CD14-positive monocyte (primary cell): ENCODE data around the gene SGCD. TPM values are rescaled to one million over a fixed set of nuclear protein-coding genes. Genes with fewer than 3 reads are reported as not detected.
A peak's percentile ranks its signal among the peaks of the same experiment; 100 is the strongest.

Source experiments
- DNase-seq, 3 donors: peaks; one replicate each; pipeline ENCODE4 v3.0.0-alpha.2; 2011 to 2022
- H2AFZ ChIP-seq: 2 replicates; pipeline ENCODE4 v1.6.0; 2012; ENCODE audit warnings: mild to moderate bottlenecking, low read depth, low read length, inconsistent platforms; ENCODE audit not compliant: insufficient read depth, poor library complexity, severe bottlenecking
- H3K27ac ChIP-seq, 2 donors: 1 replicate in 1 of 2; 2 replicates in 1 of 2; pipeline ENCODE4 v1.5.1; 2012 to 2013; ENCODE audit warnings: low read length in 2 of 2, control low read depth in 1 of 2, inconsistent platforms in 1 of 2, low read depth in 1 of 2, mild to moderate bottlenecking in 1 of 2
- H3K27me3 ChIP-seq, 2 donors: one replicate each; pipeline versions ENCODE4 v1.6.0 to v1.6.1; 2011 to 2013; ENCODE audit warnings: low read length in 2 of 2; ENCODE audit not compliant: control insufficient read depth in 2 of 2, insufficient read depth in 2 of 2
- H3K36me3 ChIP-seq, 2 donors: replicated peaks in 1 of 2; 1 replicate in 1 of 2; 2 replicates in 1 of 2; pipeline versions ENCODE4 v1.5.1 to v1.6.1; 2012 to 2013; ENCODE audit warnings: low read length in 2 of 2, control low read depth in 1 of 2, inconsistent platforms in 1 of 2, mild to moderate bottlenecking in 1 of 2; ENCODE audit not compliant: insufficient read depth in 2 of 2, control insufficient read depth in 1 of 2
- H3K4me1 ChIP-seq, 2 donors: 1 replicate in 1 of 2; 2 replicates in 1 of 2; pipeline versions ENCODE4 v1.5.1 to v1.6.1; 2012 to 2013; ENCODE audit warnings: low read length in 2 of 2, control low read depth in 1 of 2, inconsistent platforms in 1 of 2, mild to moderate bottlenecking in 1 of 2, moderate library complexity in 1 of 2; ENCODE audit not compliant: insufficient read depth in 2 of 2, control insufficient read depth in 1 of 2
- H3K4me2 ChIP-seq: replicated peaks from 2 replicates; pipeline ENCODE3; 2012; ENCODE audit warnings: low read length, moderate library complexity, mild to moderate bottlenecking; ENCODE audit not compliant: poor library complexity, severe bottlenecking; ENCODE audit errors: extremely low read depth
- H3K4me3 ChIP-seq, 3 experiments: fragments of 200-600 bp in 1 of 3; sonication (generic) in 1 of 3; replicated peaks in 1 of 3; 1 replicate in 2 of 3; 2 replicates in 1 of 3; pipeline ENCODE4 v1.5.1; 2011 to 2013; ENCODE audit warnings: low read length in 3 of 3, mild to moderate bottlenecking in 3 of 3, control low read depth in 2 of 3, low read depth in 2 of 3, inconsistent platforms in 1 of 3, moderate library complexity in 1 of 3
- H3K79me2 ChIP-seq: 2 replicates; pipeline ENCODE4 v1.6.0; 2012; ENCODE audit warnings: mild to moderate bottlenecking, control low read depth, inconsistent platforms, low read length, moderate library complexity; ENCODE audit not compliant: insufficient read depth
- H3K9ac ChIP-seq: 2 replicates; pipeline ENCODE4 v1.6.0; 2017; ENCODE audit warnings: low read length, mild to moderate bottlenecking; ENCODE audit not compliant: insufficient read depth, poor library complexity, severe bottlenecking
- H3K9me3 ChIP-seq, 2 donors: replicated peaks in 1 of 2; 1 replicate in 1 of 2; 2 replicates in 1 of 2; pipeline versions ENCODE4 v1.5.1 to v1.6.1; 2012 to 2013; ENCODE audit warnings: low read length in 2 of 2, control low read depth in 1 of 2; ENCODE audit not compliant: control insufficient read depth in 1 of 2, insufficient read depth in 1 of 2
- H4K20me1 ChIP-seq: 2 replicates; pipeline ENCODE4 v1.6.0; 2012; ENCODE audit warnings: mild to moderate bottlenecking, low read length, control low read depth, moderate library complexity; ENCODE audit not compliant: insufficient read depth
- H3K27ac Mint-ChIP-seq, 7 donors: one replicate each; pipeline ENCODE4 v1.8.0; 2020; ENCODE audit warnings: mild to moderate bottlenecking in 7 of 7, mixed read lengths in 7 of 7, moderate library complexity in 6 of 7, inconsistent platforms in 2 of 7
- H3K27me3 Mint-ChIP-seq, 3 donors: one replicate each; pipeline ENCODE4 v1.8.0; 2021 to 2022; ENCODE audit warnings: low read depth in 3 of 3, mild to moderate bottlenecking in 3 of 3, mixed read lengths in 3 of 3, moderate library complexity in 3 of 3, inconsistent platforms in 1 of 3
- H3K36me3 Mint-ChIP-seq, 2 donors: one replicate each; pipeline ENCODE4 v1.8.0; 2020; ENCODE audit warnings: mixed read lengths in 2 of 2, inconsistent platforms in 1 of 2, mild to moderate bottlenecking in 1 of 2
- H3K4me1 Mint-ChIP-seq: one replicate; pipeline ENCODE4 v1.8.0; 2020; ENCODE audit warnings: mild to moderate bottlenecking, mixed read lengths
- H3K4me3 Mint-ChIP-seq, 2 donors: one replicate each; pipeline ENCODE4 v1.8.0; 2020; ENCODE audit warnings: mild to moderate bottlenecking in 2 of 2, mixed read lengths in 2 of 2, moderate library complexity in 1 of 2
- H3K9me3 Mint-ChIP-seq, 7 donors: one replicate each; pipeline ENCODE4 v1.8.0; 2020 to 2022; ENCODE audit warnings: mixed read lengths in 7 of 7, mild to moderate bottlenecking in 6 of 7, moderate library complexity in 6 of 7, inconsistent platforms in 2 of 7
- CTCF ChIP-seq: fragments of 200-600 bp; IDR thresholded peaks from one replicate; pipeline ENCODE4 v1.8.0; 2022; ENCODE audit warnings: antibody characterized with exemption, mild to moderate bottlenecking
- WGBS: methylation state at CpG from one replicate; pipeline ENCODE4 v1.1.5; 2013; ENCODE audit warnings: missing lambda C conversion rate; ENCODE audit not compliant: insufficient coverage; 5-methylcytosine and 5-hydroxymethylcytosine counted together
- intact Hi-C, 2 donors: fragments of 100-400 bp; cut with micrococcal nuclease; formaldehyde crosslinking; loops; one replicate each; pipeline versions ENCODE4 v1.15.0 to v1.15.1; 2023
- polyA plus RNA-seq, 3 donors: library from polyadenylated mRNA; depleted of rRNA in 1 of 3; unstranded in 2 of 3; stranded (reverse) in 1 of 3; fragments of 300-500 nt in 2 of 3; fragments of >200 nt in 1 of 3; fragmentation: Illumina TruSeq in 2 of 3; gene quantifications; 1 replicate in 2 of 3; 2 replicates in 1 of 3; pipeline ENCODE4 v1.2.3, GENCODE V29; 2012 to 2021

SGCD gene
- polyA plus RNA-seq, 3 donors: not detected

- no peak for TF ChIP-seq CTCF
- Histone ChIP-seq H3K9me3 (peaks cover 13 to 17% of the 10 kb centered on the region in 2 donors), H3K27ac (no peak overlapping the region), H3K36me3 (no peaks in the 10 kb centered on the region), H3K79me2 (no peaks in the 10 kb centered on the region), H3K27me3 (no peaks in the 10 kb centered on the region), H3K4me1 (no peaks in the 10 kb centered on the region), H3K4me3 (no peak overlapping the region), H4K20me1 (no peaks in the 10 kb centered on the region), H2AFZ (no peak overlapping the region), H3K4me2 (no peak overlapping the region), H3K9ac (no peak overlapping the region)
- Mint-ChIP-seq H3K27me3 (peaks cover 0 to 4% (median 0%) of the 10 kb centered on the region in 3 donors), H3K27ac (peak overlapping the region in 1 of 7 donors; percentile 39), H3K4me3 (no peak overlapping the region), H3K36me3 (no peaks in the 10 kb centered on the region), H3K9me3 (peaks cover 2 to 13% (median 7%) of the 10 kb centered on the region in 7 donors), H3K4me1 (no peaks in the 10 kb centered on the region)
- intact Hi-C loops: no loop called here
- no CpG with 5 or more reads among the region's 2 CpGs for WGBS
- DNase-seq: peak in 1 of 3 donors; percentile 15
Observed at GRCh38 chr5:156513123-156513815, 186.3 kb downstream of the SGCD start.

DNA sequence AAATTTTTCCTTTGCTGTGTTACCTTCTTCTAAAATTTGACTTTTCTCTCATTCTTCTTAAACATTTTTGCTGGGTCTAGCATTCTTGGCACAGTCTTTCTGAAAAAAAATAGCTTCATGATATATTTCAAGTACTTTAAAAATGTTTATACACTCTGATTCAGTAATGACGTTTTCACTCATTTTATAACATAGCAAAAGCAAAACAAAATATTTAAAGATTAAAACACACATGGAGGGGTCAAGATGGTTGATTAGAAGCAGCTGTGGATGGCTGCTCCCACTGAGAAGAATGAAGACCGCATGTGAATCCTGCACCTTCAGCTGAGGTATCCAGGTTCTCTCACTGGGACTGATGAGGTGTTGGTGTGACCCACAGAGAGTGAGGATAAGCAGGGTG is 188.2 kb downstream of the SGCD start:
- Histone ChIP-seq H3K27ac (no peak overlapping the region), H3K9ac (no peak overlapping the region), H3K4me2 (no peak overlapping the region), H2AFZ (no peak overlapping the region), H3K9me3 (peaks cover 13 to 17% of the 10 kb centered on the region in 2 donors), H3K79me2 (no peaks in the 10 kb centered on the region), H3K36me3 (no peaks in the 10 kb centered on the region), H4K20me1 (no peaks in the 10 kb centered on the region), H3K4me3 (no peak overlapping the region), H3K27me3 (no peaks in the 10 kb centered on the region), H3K4me1 (no peaks in the 10 kb centered on the region)
- no peak for TF ChIP-seq CTCF
- Mint-ChIP-seq H3K4me1 (no peaks in the 10 kb centered on the region), H3K27ac (no peak overlapping the region), H3K4me3 (no peak overlapping the region), H3K36me3 (no peaks in the 10 kb centered on the region), H3K27me3 (no peaks in the 10 kb centered on the region), H3K9me3 (peaks cover 2 to 16% (median 11%) of the 10 kb centered on the region in 7 donors)
- intact Hi-C loops: no loop called here
- DNase-seq: no peak
- 93% methylated on average over 1 of the region's 2 CpGs for WGBS
